ENCODE data around the gene SESN1. TPM values are rescaled to one million over a fixed set of nuclear protein-coding genes. Genes with fewer than 3 reads are reported as not detected.
A peak's percentile ranks its signal among the peaks of the same experiment; 100 is the strongest.

The SESN1 gene
- total RNA-seq, 4 donors from 2014 or later = 73.3 to 253 (median 128) TPM

- no peak for DNase-seq
- Histone ChIP-seq H3K27me3 (no peaks in the 10 kb centered on the region), H3K4me1 (peaks cover 82 to 94% of the 10 kb centered on the region in 2 donors), H3K4me3 (no peak overlapping the region), H3K36me3 (no peaks in the 10 kb centered on the region), H3K27ac (peak overlapping the region in 3 of 4 donors; percentile 56 to 98 (median 58)), H3K9me3 (no peaks in the 10 kb centered on the region)
- intact Hi-C loops (cut with DNase I; ENCODE audit: low total_unique reads) (loop anchor here (5.0 to 10.0 kb wide), 4 partner anchors 122 to 527 kb away; partner anchors contain the start of gene ARMC2), in situ Hi-C loops (cut with MboI; ENCODE audit: low sequenced_read_pairs in 4 of 4) (loop anchor here (5.0 to 25.0 kb wide), 6 partner anchors 65 to 527 kb away; no protein-coding TSS in a partner anchor)
- TF ChIP-seq, protein P1, sequence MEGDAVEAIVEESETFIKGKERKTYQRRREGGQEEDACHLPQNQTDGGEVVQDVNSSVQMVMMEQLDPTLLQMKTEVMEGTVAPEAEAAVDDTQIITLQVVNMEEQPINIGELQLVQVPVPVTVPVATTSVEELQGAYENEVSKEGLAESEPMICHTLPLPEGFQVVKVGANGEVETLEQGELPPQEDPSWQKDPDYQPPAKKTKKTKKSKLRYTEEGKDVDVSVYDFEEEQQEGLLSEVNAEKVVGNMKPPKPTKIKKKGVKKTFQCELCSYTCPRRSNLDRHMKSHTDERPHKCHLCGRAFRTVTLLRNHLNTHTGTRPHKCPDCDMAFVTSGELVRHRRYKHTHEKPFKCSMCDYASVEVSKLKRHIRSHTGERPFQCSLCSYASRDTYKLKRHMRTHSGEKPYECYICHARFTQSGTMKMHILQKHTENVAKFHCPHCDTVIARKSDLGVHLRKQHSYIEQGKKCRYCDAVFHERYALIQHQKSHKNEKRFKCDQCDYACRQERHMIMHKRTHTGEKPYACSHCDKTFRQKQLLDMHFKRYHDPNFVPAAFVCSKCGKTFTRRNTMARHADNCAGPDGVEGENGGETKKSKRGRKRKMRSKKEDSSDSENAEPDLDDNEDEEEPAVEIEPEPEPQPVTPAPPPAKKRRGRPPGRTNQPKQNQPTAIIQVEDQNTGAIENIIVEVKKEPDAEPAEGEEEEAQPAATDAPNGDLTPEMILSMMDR (IDR thresholded peaks at IDR 0.05 in 4 of 5, conservative IDR thresholded peaks at IDR 0.05 in 1 of 5) = no peak
- no peak for TF ChIP-seq POLR2A (IDR thresholded peaks at IDR 0.05)
- no peak for ATAC-seq
Measured at GRCh38 chr6:109069746-109070145, 24.9 kb downstream of the SESN1 start.

- Histone ChIP-seq H3K4me1 (peaks cover 80 to 96% of the 10 kb centered on the region in 2 donors), H3K27me3 (no peaks in the 10 kb centered on the region), H3K4me3 (no peak overlapping the region), H3K27ac (peak overlapping the region; percentile 27 to 78 (median 74)), H3K36me3 (no peaks in the 10 kb centered on the region), H3K9me3 (no peaks in the 10 kb centered on the region)
- no peak for TF ChIP-seq POLR2A (IDR thresholded peaks at IDR 0.05)
- TF ChIP-seq, protein P1 (IDR thresholded peaks at IDR 0.05 in 4 of 5, conservative IDR thresholded peaks at IDR 0.05 in 1 of 5) = no peak
- no peak for ATAC-seq
- intact Hi-C loops (cut with DNase I; ENCODE audit: low total_unique reads) = no loop called here
- no peak for DNase-seq
- in situ Hi-C loops (cut with MboI; ENCODE audit: low sequenced_read_pairs in 4 of 4) = loop anchor here in 3 of 4 donors (10.0 to 25.0 kb wide), 3 partner anchors 58 to 158 kb away; no protein-coding TSS in a partner anchor
Measured at GRCh38 chr6:109062767-109063352, 31.8 kb downstream of the SESN1 start.

GRCh38 chr6:109062216-109062615 lies 32.4 kb downstream of the SESN1 start:
- Histone ChIP-seq H3K27me3 (no peaks in the 10 kb centered on the region), H3K4me3 (no peak overlapping the region), H3K4me1 (peaks cover 80 to 96% of the 10 kb centered on the region in 2 donors), H3K9me3 (no peaks in the 10 kb centered on the region), H3K36me3 (no peaks in the 10 kb centered on the region), H3K27ac (peak overlapping the region; percentile 14 to 78 (median 74))
- intact Hi-C loops (cut with DNase I; ENCODE audit: low total_unique reads) = no loop called here
- peak; percentile 16 to 26 for ATAC-seq
- DNase-seq = no peak
- in situ Hi-C loops (cut with MboI; ENCODE audit: low sequenced_read_pairs in 4 of 4) = loop anchor here in 3 of 4 donors (10.0 to 25.0 kb wide), 3 partner anchors 57 to 157 kb away; no protein-coding TSS in a partner anchor
- TF ChIP-seq POLR2A (IDR thresholded peaks at IDR 0.05) = no peak
- TF ChIP-seq, protein P1 (IDR thresholded peaks at IDR 0.05 in 4 of 5, conservative IDR thresholded peaks at IDR 0.05 in 1 of 5) = no peak

- DNase-seq (no peak), ATAC-seq (no peak)
- in situ Hi-C loops (cut with MboI; ENCODE audit: low sequenced_read_pairs in 4 of 4) = loop anchor here in 3 of 4 donors (10.0 to 25.0 kb wide), 3 partner anchors 56 to 156 kb away; no protein-coding TSS in a partner anchor
- Histone ChIP-seq H3K36me3 (no peaks in the 10 kb centered on the region), H3K9me3 (no peaks in the 10 kb centered on the region), H3K27ac (peak overlapping the region; percentile 72 to 78 (median 74)), H3K4me3 (no peak overlapping the region), H3K27me3 (no peaks in the 10 kb centered on the region), H3K4me1 (peaks cover 82 to 97% of the 10 kb centered on the region in 2 donors)
- intact Hi-C loops (cut with DNase I; ENCODE audit: low total_unique reads) = no loop called here
- no peak for TF ChIP-seq POLR2A (IDR thresholded peaks at IDR 0.05)
- TF ChIP-seq, protein P1 (IDR thresholded peaks at IDR 0.05 in 4 of 5, conservative IDR thresholded peaks at IDR 0.05 in 1 of 5) = no peak
Measured at GRCh38 chr6:109060571-109060970, 34.1 kb downstream of the SESN1 start.
